MM.1S (cell line): ENCODE results near the gene THAP12.
A peak's percentile ranks its signal among the peaks of the same experiment; 100 is the strongest.

ENCODE experiments used
- DNase-seq: peaks from one replicate; pipeline ENCODE4 v3.0.0-alpha.2; 2015
- H2AFZ ChIP-seq: fragments of 300-600 bp; sonication (generic); 2 replicates; pipeline ENCODE4 v1.6.0; 2016; ENCODE audit warnings: antibody characterized with exemption, low read length
- H3F3A ChIP-seq: fragments of 300-600 bp; sonication (generic); 2 replicates; pipeline ENCODE4 v1.6.1; 2016; ENCODE audit warnings: mild to moderate bottlenecking, antibody characterized with exemption, low read length, moderate library complexity, mixed read lengths; ENCODE audit not compliant: insufficient read depth
- H3K27ac ChIP-seq: fragments of 300-600 bp; sonication (generic); 2 replicates; pipeline ENCODE4 v1.5.1; 2016; ENCODE audit warnings: mild to moderate bottlenecking, low read length
- H3K27me3 ChIP-seq: fragments of 300-600 bp; sonication (generic); replicated peaks from 2 replicates; pipeline ENCODE4 v1.6.0; 2016; ENCODE audit warnings: low read length; ENCODE audit not compliant: insufficient read depth
- H3K36me3 ChIP-seq: fragments of 300-600 bp; sonication (generic); replicated peaks from 2 replicates; pipeline ENCODE4 v1.6.1; 2016; ENCODE audit warnings: mild to moderate bottlenecking, low read length, mixed read lengths; ENCODE audit not compliant: insufficient read depth
- H3K4me1 ChIP-seq: fragments of 300-600 bp; sonication (generic); 2 replicates; pipeline ENCODE4 v1.6.1; 2016; ENCODE audit warnings: low read length, mixed read lengths
- H3K4me2 ChIP-seq: fragments of 300-600 bp; sonication (generic); 2 replicates; pipeline ENCODE4 v1.6.0; 2016; ENCODE audit warnings: low read depth, low read length
- H3K4me3 ChIP-seq: fragments of 300-600 bp; sonication (generic); 2 replicates; pipeline ENCODE4 v1.5.1; 2016; ENCODE audit warnings: low read length, mixed read lengths
- H3K79me2 ChIP-seq: fragments of 300-600 bp; sonication (generic); 2 replicates; pipeline ENCODE4 v1.6.1; 2016; ENCODE audit warnings: mixed run types, low read length, mixed read lengths
- H3K9ac ChIP-seq: fragments of 300-600 bp; sonication (generic); 2 replicates; pipeline ENCODE4 v1.6.1; 2016; ENCODE audit warnings: low read length, mixed read lengths
- H3K9me2 ChIP-seq: fragments of 300-600 bp; sonication (generic); replicated peaks from 2 replicates; pipeline ENCODE4 v1.6.1; 2016; ENCODE audit warnings: mild to moderate bottlenecking, low read length, mixed read lengths; ENCODE audit not compliant: insufficient read depth
- H3K9me3 ChIP-seq: fragments of 300-600 bp; sonication (generic); replicated peaks from 2 replicates; pipeline ENCODE4 v1.6.1; 2016; ENCODE audit warnings: mild to moderate bottlenecking, low read length, mixed read lengths; ENCODE audit not compliant: insufficient read depth
- H4K20me1 ChIP-seq: fragments of 300-600 bp; sonication (generic); 2 replicates; pipeline ENCODE4 v1.6.1; 2016; ENCODE audit warnings: mild to moderate bottlenecking, low read length, moderate library complexity, mixed read lengths; ENCODE audit not compliant: insufficient read depth
- CTCF ChIP-seq: fragments of 300-600 bp; sonication (generic); IDR thresholded peaks from 2 replicates; pipeline ENCODE4 v1.5.1; 2016; ENCODE audit warnings: antibody characterized with exemption, low read length, mixed read lengths
- EZH2 ChIP-seq: fragments of 300-600 bp; sonication (generic); optimal IDR thresholded peaks from 2 replicates; pipeline ENCODE3; 2017; ENCODE audit warnings: low read depth, mild to moderate bottlenecking, antibody characterized with exemption, low read length, mixed read lengths
- EZH2phosphoT487 ChIP-seq: fragments of 300-600 bp; sonication (generic); IDR thresholded peaks from 2 replicates; pipeline ENCODE4 v1.6.1; 2018; ENCODE audit warnings: antibody characterized with exemption, low read length

The THAP12 gene

GRCh38 chr11:76380977-76381719 is at the start of gene THAP12, which contains the start of gene GVQW3:
THAP12 (minus strand) TSS chr11:76381132; CDS start chr11:76380836, 296 bp downstream.
GVQW3 (plus strand) TSS chr11:76381323; CDS start chr11:76381829, 506 bp downstream.
- no peaks in the 10 kb centered on the region for H3K9me2 ChIP-seq
- DNase-seq: peak; percentile 97
- peaks cover 16% of the 10 kb centered on the region for H4K20me1 ChIP-seq
- H2AFZ ChIP-seq: peak within 1 kb of the TSS; percentile 86
- no peaks in the 10 kb centered on the region for H3K36me3 ChIP-seq
- H3K4me1 ChIP-seq: peaks cover 37% of the 10 kb centered on the region
- peak within 1 kb of the TSS; percentile 68 for H3K9ac ChIP-seq
- H3K4me2 ChIP-seq: peak within 1 kb of the TSS; percentile 94
- no peaks in the 10 kb centered on the region for H3K9me3 ChIP-seq
- H3K27ac ChIP-seq: peak within 1 kb of the TSS; percentile 28; the same call in 1 of the 2 replicates
- H3K4me3 ChIP-seq: peak within 1 kb of the TSS; percentile 88
- H3K27me3 ChIP-seq: no peaks in the 10 kb centered on the region
- peaks cover 19% of the 10 kb centered on the region for H3F3A ChIP-seq
- H3K79me2 ChIP-seq: peaks cover 60% of the 10 kb centered on the region
- no peak for TF ChIP-seq EZH2phosphoT487
- peak; percentile 39 for TF ChIP-seq CTCF
- no peak for TF ChIP-seq EZH2

- H3K9ac ChIP-seq: no peak overlapping the region
- no peaks in the 10 kb centered on the region for H3K9me3 ChIP-seq
- H3K27ac ChIP-seq: no peak overlapping the region
- TF ChIP-seq EZH2 (no peak), EZH2phosphoT487 (no peak), CTCF (no peak)
- H3K4me1 ChIP-seq: peaks cover 17% of the 10 kb centered on the region
- no peaks in the 10 kb centered on the region for H4K20me1 ChIP-seq
- H3K79me2 ChIP-seq: no peaks in the 10 kb centered on the region
- H2AFZ ChIP-seq: no peak overlapping the region
- no peak overlapping the region for H3K4me3 ChIP-seq
- no peaks in the 10 kb centered on the region for H3F3A ChIP-seq
- no peaks in the 10 kb centered on the region for H3K9me2 ChIP-seq
- no peak overlapping the region for H3K4me2 ChIP-seq
- no peak for DNase-seq
- no peaks in the 10 kb centered on the region for H3K27me3 ChIP-seq
- no peaks in the 10 kb centered on the region for H3K36me3 ChIP-seq
Measured at GRCh38 chr11:76426660-76427059, 45.7 kb upstream of the THAP12 start.

GRCh38 chr11:76424891-76425290 is 44.0 kb upstream of the THAP12 start:
- Histone ChIP-seq H3K4me1 (peaks cover 17% of the 10 kb centered on the region), H3K4me3 (peak overlapping the region; percentile 1; the same call in 1 of the 2 replicates), H3F3A (no peaks in the 10 kb centered on the region), H4K20me1 (no peaks in the 10 kb centered on the region), H3K9ac (no peak overlapping the region), H3K27me3 (no peaks in the 10 kb centered on the region), H3K79me2 (no peaks in the 10 kb centered on the region), H2AFZ (peak overlapping the region; percentile 40; the same call in 1 of the 2 replicates), H3K4me2 (peak overlapping the region; percentile 31), H3K9me2 (no peaks in the 10 kb centered on the region), H3K27ac (peak overlapping the region; percentile 9; the same call in 1 of the 2 replicates), H3K36me3 (no peaks in the 10 kb centered on the region), H3K9me3 (no peaks in the 10 kb centered on the region)
- TF ChIP-seq CTCF: no peak
- TF ChIP-seq EZH2: no peak
- TF ChIP-seq EZH2phosphoT487: no peak
- peak; percentile 21 for DNase-seq
